GM19099 (cell line): ENCODE data around the gene CYTH3.

Source experiments
- POLR2A ChIP-seq: IDR thresholded peaks from 3 replicates; pipeline ENCODE4 v1.6.1; 2011; ENCODE audit warnings: low read depth; ENCODE audit not compliant: insufficient read length; ENCODE audit errors: extremely low read depth

CYTH3 gene

GRCh38 chr7:6168477-6168868 lies 104.0 kb downstream of the CYTH3 start:
- TF ChIP-seq POLR2A, result no peak

GRCh38 chr7:6167587-6168476 lies 104.6 kb downstream of the CYTH3 start:
- no peak for TF ChIP-seq POLR2A

DNA sequence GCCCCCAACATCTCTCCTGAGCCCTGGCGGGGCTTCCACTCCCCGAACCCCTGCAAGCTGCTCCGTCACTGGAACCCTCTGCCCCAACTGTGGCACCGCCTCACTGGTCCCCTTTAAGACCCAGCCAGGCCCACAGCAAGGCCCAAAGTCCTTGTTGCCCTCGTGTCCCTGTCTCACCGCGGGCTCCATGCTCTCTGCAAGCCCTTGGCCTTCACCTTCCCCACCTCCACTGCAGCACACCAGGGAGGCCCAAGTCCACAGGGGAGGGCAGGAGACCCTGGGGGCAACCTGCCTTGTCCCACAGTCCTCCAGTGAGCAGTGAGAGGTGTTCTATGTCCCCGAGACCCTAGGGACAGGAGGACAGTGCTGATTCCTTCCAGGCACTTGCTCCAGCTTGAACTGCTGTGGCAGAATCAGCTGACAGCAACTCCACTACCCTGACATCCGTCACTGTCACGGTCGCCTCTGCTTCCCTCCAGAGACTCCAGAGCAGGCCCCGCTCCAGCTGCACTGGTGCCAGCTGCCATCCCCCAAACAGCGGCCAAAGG lies 105.3 kb downstream of the CYTH3 start:
- no peak for TF ChIP-seq POLR2A

DNA sequence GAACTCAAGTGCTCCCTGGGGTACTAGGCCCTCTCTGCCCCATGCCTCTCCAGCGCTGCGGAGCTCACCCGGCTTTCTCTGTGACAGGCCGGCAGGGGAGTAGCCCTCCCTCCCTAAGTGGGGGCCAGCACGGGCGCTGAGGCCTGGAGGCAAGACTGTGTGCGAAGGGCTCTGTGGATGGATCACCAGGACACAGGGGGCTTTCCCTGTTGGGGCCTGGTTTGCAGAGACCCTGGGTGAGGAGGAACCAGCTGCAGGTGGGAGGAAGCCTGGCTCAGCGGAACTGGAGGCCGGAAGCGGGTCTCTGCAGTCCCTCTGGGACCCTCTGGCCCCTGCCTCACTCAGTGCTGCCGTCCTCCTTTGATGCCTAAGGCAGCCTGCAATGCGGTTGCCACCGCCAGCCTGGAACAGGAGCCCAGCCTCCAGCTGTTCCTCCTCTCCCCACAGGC lies 106.0 kb downstream of the CYTH3 start:
- no peak for TF ChIP-seq POLR2A

GRCh38 chr7:6165521-6166320 lies 106.7 kb downstream of the CYTH3 start:
- no peak for TF ChIP-seq POLR2A

- no peak for TF ChIP-seq POLR2A
Measured at GRCh38 chr7:6165075-6165474, 107.3 kb downstream of the CYTH3 start.

DNA sequence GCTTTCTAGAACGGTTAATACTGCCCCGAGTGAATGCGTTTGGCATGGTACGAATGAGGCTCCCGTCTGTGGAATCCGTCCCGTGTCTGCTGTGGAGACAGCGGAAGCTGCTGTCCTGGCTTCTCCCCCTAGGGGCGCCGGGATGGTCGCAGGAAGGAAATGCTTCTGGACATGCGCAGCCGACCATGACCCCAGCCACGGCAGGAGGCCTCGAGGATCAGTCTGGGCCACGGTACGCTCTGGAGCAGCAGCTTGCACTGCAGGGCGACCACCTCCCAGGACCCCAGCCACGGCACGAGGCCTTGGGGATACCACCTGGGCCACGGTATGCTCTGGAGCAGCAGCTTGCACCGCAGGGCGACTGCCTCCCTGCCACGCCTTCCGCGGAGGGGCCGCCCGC lies 107.9 kb downstream of the CYTH3 start:
- TF ChIP-seq POLR2A, result no peak

DNA sequence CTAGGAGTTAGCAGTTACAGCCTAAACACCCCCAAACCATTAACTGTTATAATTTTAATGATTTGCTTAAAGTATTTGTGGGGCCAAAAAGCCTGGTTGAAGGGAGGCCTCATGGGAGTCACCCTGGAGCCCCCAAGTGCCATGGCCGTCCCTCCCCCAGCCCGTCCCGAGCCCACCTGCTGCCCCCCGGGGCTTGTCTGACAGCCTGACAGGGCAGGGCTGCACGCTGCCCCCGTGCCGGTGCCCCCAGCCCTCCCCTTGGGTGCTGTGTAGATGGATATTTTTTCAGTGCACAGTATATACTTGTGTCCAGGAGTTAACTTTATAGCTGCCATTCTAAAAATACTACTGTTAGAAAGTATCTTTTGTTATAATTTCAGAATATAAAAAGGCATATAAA lies 108.4 kb downstream of the CYTH3 start:
- no peak for TF ChIP-seq POLR2A

DNA sequence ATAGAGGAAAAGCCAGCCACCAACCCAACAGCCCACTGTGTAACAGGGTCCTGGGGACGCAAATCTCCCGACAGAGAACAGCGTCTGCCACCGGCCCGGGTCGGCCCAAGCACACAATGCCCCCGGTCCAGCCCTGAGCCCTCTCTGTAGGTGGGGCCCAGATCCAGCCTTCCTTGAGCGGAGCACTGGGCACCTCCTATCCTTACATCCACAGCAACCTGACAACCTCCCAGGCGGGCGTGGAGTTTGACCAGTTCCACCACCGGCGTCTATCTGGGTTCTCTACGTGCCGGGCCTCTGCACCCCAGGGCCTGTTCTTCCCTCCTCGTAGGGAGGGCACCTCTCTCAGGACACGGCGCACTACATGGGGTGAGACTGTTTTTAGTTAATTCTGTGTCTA lies 109.0 kb downstream of the CYTH3 start:
- no peak for TF ChIP-seq POLR2A

DNA sequence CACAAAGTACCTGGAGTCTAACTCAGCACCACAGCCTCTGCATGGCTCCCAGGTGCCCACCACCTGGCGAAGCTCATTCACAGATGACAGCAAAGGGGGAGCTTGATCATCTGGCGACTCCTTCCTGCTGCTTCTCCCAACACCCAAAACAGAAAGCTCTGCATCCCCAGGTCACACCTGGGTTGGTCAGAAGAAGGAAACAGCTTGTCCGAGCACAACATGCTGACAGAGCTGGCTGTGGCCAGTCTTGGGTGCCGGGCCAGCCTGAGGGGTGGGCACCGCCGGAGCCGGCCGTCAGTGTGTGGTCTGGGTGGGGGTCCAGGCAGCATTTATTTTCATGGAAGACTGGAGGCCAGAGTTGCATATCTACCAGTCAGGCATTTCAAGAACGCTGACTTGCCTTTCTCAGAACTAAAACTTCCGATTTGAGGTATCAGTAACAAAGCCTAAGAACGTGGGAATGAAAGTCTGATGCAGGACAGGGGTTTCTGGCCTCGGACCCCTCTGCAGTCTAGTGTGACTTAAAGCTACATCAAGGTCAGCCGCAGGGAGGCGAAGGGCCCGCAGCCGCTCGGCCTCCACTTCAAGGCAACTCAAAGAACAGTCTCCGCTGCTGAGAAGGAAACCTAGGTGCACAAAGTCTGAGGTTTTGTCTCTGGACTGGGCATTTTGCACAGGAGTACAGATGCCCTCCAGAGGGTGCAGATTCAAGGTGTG lies 109.6 kb downstream of the CYTH3 start:
- no peak for TF ChIP-seq POLR2A

DNA sequence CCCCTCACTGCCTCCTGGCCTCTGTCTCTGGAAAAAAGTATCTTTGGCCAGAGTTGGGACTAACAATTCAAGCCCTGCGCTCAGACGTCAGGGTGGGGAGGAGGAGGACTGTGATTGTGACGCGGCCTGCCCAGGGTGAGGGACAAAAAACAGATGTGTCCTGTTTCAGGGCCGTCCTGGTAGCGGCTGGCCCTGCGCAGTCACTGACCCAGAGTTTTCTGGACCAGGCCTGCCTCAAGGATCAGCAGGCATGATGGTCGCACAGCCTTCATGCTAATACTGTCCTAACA lies 110.1 kb downstream of the CYTH3 start:
- no peak for TF ChIP-seq POLR2A

DNA sequence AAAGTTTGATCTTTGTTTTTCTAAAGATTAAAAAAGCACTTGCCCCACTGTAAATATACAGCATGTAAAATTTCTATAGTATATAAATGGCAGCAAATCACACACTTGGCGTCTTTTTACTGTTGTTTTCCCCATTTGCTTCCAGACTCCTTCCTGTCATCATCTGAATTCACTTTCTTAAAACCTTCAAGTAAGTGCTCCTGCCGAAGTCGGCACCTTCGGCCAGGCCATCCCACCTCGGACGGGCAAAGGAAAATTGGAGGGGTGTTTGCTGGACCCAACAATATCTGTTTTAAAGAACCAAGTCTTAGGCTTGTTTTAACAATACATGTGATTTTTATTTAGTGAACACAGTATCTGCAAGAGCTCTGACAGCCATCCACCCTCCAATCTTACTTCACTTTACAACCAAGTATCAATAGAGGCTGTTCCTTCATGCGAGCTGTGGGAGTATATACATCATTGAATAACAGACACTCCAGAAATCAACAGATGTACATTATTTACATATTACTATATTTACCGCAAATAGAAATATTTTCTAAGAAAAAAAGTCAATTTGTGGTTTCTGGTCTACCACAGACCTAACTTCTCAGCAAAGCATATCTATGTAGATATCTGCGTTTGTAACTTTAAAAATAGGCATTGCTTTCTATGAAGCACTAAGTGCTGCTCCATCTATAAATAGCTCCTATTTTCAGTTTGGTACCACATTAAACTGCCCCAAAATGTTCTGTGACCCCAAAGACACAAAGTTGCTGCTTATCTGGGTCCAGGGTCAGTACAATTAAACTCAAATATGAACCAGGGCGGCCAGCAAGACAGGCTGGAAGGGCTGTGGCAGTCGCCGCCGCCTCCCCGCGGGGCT lies 110.7 kb downstream of the CYTH3 start:
- no peak for TF ChIP-seq POLR2A

DNA sequence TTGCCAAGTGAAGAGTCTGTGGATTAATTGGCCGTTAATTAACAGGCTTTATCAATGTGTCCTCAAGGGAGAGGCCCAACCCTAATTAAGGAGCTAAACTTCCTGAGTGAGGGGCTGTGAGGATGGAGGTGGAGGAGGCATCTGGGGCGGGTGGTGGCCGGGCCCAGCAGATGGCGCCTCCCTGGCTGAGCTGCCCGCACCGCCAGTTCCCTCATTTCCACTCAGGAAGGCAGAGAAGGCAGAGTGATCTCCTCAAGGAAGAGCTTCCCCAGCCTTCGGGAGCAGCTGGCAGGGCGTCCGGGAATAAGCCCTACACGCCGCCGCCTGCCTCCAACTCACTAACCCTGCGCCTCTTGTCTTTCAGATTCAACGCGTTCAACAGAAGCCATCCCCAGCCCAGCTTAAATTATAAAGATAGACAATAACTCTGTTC lies 112.2 kb downstream of the CYTH3 start:
- no peak for TF ChIP-seq POLR2A

GRCh38 chr7:6159524-6160031 lies 112.8 kb downstream of the CYTH3 start:
- no peak for TF ChIP-seq POLR2A
